Neural cell (in vitro differentiated cells): Measurements from ENCODE around the gene RPGRIP1L. TPM values are rescaled to one million over a fixed set of nuclear protein-coding genes. Genes with fewer than 3 reads are reported as not detected.

Experiments used
- H2AFZ ChIP-seq: fragments of 200-600, 300-800 bp; sonication (generic), shearing (Covaris generic); 2 replicates; pipeline ENCODE4 v1.6.0; 2014; ENCODE audit warnings: low read depth, mild to moderate bottlenecking, antibody characterized with exemption, low read length, moderate library complexity
- H3F3A ChIP-seq: fragments of 200-600 bp; shearing (Covaris generic); 2 replicates; pipeline ENCODE4 v1.6.1; 2016; ENCODE audit warnings: mild to moderate bottlenecking, moderate library complexity, mixed read lengths, antibody characterized with exemption, low read length; ENCODE audit not compliant: insufficient read depth, poor library complexity, severe bottlenecking
- H3K27ac ChIP-seq: fragments of 200-600, 300-800 bp; sonication (generic), shearing (Covaris generic); 2 replicates; pipeline ENCODE4 v1.5.1; 2014; ENCODE audit warnings: mild to moderate bottlenecking, low read length, moderate library complexity
- H3K27me3 ChIP-seq: fragments of 300-800, 200-600 bp; sonication (generic), shearing (Covaris generic); 2 replicates; pipeline ENCODE4 v1.6.0; 2014; ENCODE audit warnings: mild to moderate bottlenecking, low read depth, low read length, moderate library complexity; ENCODE audit not compliant: insufficient read depth
- H3K36me3 ChIP-seq: fragments of 300-800, 200-600 bp; sonication (generic), shearing (Covaris generic); 2 replicates; pipeline ENCODE4 v1.5.1; 2014; ENCODE audit warnings: mild to moderate bottlenecking, antibody characterized with exemption, low read length, moderate library complexity; ENCODE audit not compliant: insufficient read depth
- H3K4me2 ChIP-seq: fragments of 300-800, 200-600 bp; sonication (generic), shearing (Covaris generic); 2 replicates; pipeline ENCODE4 v1.6.0; 2014; ENCODE audit warnings: mild to moderate bottlenecking, low read length
- H3K4me3 ChIP-seq: fragments of 300-800, 200-600 bp; sonication (generic), shearing (Covaris generic); 2 replicates; pipeline ENCODE4 v1.5.1; 2014; ENCODE audit warnings: mild to moderate bottlenecking, low read length, moderate library complexity
- H3K79me2 ChIP-seq: fragments of 200-600 bp; shearing (Covaris generic); replicated peaks from 2 replicates; pipeline ENCODE4 v1.6.0; 2014; ENCODE audit warnings: mild to moderate bottlenecking, low read length, moderate library complexity; ENCODE audit not compliant: insufficient read depth
- H3K9ac ChIP-seq: fragments of 300-800, 200-600 bp; sonication (generic), shearing (Covaris generic); 2 replicates; pipeline ENCODE4 v1.6.1; 2016; ENCODE audit warnings: mild to moderate bottlenecking, low read length, mixed read lengths
- H3K9me2 ChIP-seq: fragments of 200-600 bp; shearing (Covaris generic); 2 replicates; pipeline ENCODE4 v1.6.1; 2016; ENCODE audit warnings: mild to moderate bottlenecking, low read length, mixed read lengths; ENCODE audit not compliant: insufficient read depth
- H3K9me3 ChIP-seq: fragments of 200-600, 300-800 bp; sonication (generic), shearing (Covaris generic); 2 replicates; pipeline ENCODE4 v1.6.1; 2016; ENCODE audit warnings: mild to moderate bottlenecking, mixed run types, low read length, moderate library complexity, mixed read lengths
- H4K20me1 ChIP-seq: fragments of 200-600 bp; shearing (Covaris generic); 2 replicates; pipeline ENCODE4 v1.6.1; 2016; ENCODE audit warnings: mild to moderate bottlenecking, mixed run types; ENCODE audit not compliant: insufficient read depth
- EP300 ChIP-seq: fragments of 450-650 bp; conservative IDR thresholded peaks from 2 replicates; pipeline ENCODE4 v1.6.1; 2014; ENCODE audit warnings: antibody characterized with exemption, mild to moderate bottlenecking, moderate library complexity; ENCODE audit not compliant: poor library complexity, severe bottlenecking
- EZH2 ChIP-seq: fragments of 200-600, 300-800 bp; shearing (Covaris generic), sonication (generic); IDR thresholded peaks from 2 replicates; pipeline ENCODE4 v1.6.1; 2014; ENCODE audit warnings: antibody characterized with exemption, low read length, borderline replicate concordance, mild to moderate bottlenecking; ENCODE audit not compliant: insufficient read depth, poor library complexity, severe bottlenecking
- MXI1 ChIP-seq: fragments of 450-650 bp; conservative IDR thresholded peaks from 2 replicates; pipeline ENCODE4 v1.6.1; 2014; ENCODE audit warnings: antibody characterized with exemption, mild to moderate bottlenecking; ENCODE audit not compliant: poor library complexity, severe bottlenecking
- POLR2AphosphoS5 ChIP-seq: IDR thresholded peaks from 2 replicates; pipeline ENCODE4 v1.6.1; 2012
- RAD21 ChIP-seq: fragments of 450-650 bp; conservative IDR thresholded peaks from 2 replicates; pipeline ENCODE4 v1.6.1; 2014; ENCODE audit warnings: antibody characterized with exemption, mild to moderate bottlenecking, moderate library complexity
- SMC3 ChIP-seq: fragments of 450-650 bp; conservative IDR thresholded peaks from 2 replicates; pipeline ENCODE4 v1.6.1; 2014; ENCODE audit warnings: antibody characterized with exemption, mild to moderate bottlenecking, moderate library complexity; ENCODE audit not compliant: poor library complexity
- TAF1 ChIP-seq: IDR thresholded peaks from 2 replicates; pipeline ENCODE4 v1.6.1; 2012; ENCODE audit warnings: low read depth
- polyA plus RNA-seq: library from polyadenylated mRNA; depleted of rRNA; stranded (reverse); fragments of >200 nt; gene quantifications from 2 replicates; pipeline ENCODE4 v1.2.3, GENCODE V29; 2014
- TF ChIP-seq, protein P1 (sequence below): IDR thresholded peaks from 2 replicates; pipeline ENCODE4 v1.6.1; 2012; ENCODE audit warnings: borderline replicate concordance
- TF ChIP-seq, protein P2 (sequence below): fragments of 450-650 bp; IDR thresholded peaks from 2 replicates; pipeline ENCODE4 v1.5.1; 2014; ENCODE audit warnings: antibody characterized with exemption, mild to moderate bottlenecking, moderate library complexity; ENCODE audit not compliant: poor library complexity, severe bottlenecking

The RPGRIP1L gene
- polyA plus RNA-seq, 1 donor from 2014 or later, result 24.6 TPM

DNA sequence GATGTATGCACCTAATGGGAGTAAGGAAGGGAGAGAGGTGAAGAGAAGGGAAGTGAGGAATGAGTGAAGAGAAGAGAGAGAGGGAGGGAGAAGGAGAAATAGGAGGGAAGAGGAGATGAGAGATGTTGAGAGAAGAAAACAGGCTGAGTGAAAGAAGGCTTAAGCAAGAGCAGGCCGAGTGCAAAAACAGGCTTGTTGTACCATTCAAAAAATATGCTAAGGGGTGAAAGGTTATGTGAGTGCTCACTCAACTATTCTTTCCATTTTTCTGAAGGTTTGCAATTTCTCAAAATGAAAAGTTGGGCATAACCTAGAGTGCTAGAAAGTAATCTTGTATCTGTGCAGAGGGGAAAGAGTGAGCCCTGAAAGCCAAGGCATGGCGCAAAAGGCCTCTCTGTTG lies 22.9 kb downstream of the RPGRIP1L start:
- Histone ChIP-seq H3K4me2 (no peak overlapping the region), H3K27ac (no peak overlapping the region), H4K20me1 (no peaks in the 10 kb centered on the region), H3K4me3 (no peak overlapping the region), H3F3A (no peaks in the 10 kb centered on the region), H2AFZ (no peak overlapping the region), H3K27me3 (no peaks in the 10 kb centered on the region), H3K36me3 (no peaks in the 10 kb centered on the region), H3K9ac (no peak overlapping the region), H3K9me2 (no peaks in the 10 kb centered on the region), H3K9me3 (no peaks in the 10 kb centered on the region), H3K79me2 (no peaks in the 10 kb centered on the region)
- no peak for TF ChIP-seq EP300
- no peak for TF ChIP-seq POLR2AphosphoS5
- no peak for TF ChIP-seq RAD21
- TF ChIP-seq, protein P1, sequence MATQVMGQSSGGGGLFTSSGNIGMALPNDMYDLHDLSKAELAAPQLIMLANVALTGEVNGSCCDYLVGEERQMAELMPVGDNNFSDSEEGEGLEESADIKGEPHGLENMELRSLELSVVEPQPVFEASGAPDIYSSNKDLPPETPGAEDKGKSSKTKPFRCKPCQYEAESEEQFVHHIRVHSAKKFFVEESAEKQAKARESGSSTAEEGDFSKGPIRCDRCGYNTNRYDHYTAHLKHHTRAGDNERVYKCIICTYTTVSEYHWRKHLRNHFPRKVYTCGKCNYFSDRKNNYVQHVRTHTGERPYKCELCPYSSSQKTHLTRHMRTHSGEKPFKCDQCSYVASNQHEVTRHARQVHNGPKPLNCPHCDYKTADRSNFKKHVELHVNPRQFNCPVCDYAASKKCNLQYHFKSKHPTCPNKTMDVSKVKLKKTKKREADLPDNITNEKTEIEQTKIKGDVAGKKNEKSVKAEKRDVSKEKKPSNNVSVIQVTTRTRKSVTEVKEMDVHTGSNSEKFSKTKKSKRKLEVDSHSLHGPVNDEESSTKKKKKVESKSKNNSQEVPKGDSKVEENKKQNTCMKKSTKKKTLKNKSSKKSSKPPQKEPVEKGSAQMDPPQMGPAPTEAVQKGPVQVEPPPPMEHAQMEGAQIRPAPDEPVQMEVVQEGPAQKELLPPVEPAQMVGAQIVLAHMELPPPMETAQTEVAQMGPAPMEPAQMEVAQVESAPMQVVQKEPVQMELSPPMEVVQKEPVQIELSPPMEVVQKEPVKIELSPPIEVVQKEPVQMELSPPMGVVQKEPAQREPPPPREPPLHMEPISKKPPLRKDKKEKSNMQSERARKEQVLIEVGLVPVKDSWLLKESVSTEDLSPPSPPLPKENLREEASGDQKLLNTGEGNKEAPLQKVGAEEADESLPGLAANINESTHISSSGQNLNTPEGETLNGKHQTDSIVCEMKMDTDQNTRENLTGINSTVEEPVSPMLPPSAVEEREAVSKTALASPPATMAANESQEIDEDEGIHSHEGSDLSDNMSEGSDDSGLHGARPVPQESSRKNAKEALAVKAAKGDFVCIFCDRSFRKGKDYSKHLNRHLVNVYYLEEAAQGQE, result no peak
- TF ChIP-seq, protein P2, sequence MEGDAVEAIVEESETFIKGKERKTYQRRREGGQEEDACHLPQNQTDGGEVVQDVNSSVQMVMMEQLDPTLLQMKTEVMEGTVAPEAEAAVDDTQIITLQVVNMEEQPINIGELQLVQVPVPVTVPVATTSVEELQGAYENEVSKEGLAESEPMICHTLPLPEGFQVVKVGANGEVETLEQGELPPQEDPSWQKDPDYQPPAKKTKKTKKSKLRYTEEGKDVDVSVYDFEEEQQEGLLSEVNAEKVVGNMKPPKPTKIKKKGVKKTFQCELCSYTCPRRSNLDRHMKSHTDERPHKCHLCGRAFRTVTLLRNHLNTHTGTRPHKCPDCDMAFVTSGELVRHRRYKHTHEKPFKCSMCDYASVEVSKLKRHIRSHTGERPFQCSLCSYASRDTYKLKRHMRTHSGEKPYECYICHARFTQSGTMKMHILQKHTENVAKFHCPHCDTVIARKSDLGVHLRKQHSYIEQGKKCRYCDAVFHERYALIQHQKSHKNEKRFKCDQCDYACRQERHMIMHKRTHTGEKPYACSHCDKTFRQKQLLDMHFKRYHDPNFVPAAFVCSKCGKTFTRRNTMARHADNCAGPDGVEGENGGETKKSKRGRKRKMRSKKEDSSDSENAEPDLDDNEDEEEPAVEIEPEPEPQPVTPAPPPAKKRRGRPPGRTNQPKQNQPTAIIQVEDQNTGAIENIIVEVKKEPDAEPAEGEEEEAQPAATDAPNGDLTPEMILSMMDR, result no peak
- no peak for TF ChIP-seq EZH2
- no peak for TF ChIP-seq SMC3
- no peak for TF ChIP-seq MXI1
- TF ChIP-seq TAF1, result no peak

DNA sequence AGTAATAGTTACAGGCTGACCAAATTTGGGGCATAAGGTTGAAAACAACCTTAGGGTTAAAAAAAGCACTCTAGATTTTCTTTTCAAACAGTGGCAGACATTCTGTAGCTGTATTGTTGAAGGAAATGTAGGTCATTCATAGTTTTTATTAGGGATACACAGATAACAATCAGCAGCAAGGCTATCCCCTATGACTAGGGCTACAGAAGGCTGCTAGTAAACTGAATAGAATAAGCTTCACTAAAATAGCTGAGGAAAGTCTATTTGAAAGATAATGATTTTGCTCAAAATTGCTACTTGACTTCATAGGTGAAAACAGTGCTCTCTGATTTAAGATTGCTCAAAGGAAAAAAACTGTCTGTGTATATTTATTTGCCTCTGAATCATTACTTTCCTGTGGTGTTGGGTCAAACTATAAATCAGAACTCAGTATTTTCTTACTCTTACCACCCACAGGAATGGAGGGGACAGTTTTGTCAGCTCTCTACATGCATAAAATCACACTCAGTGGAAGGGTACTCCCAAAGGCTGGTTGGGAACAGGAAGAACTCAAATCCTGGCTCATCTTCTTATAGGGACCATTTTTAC lies 24.8 kb downstream of the RPGRIP1L start:
- H3K4me2 ChIP-seq, result no peak overlapping the region
- no peaks in the 10 kb centered on the region for H3K9me2 ChIP-seq
- no peak overlapping the region for H3K27ac ChIP-seq
- H3F3A ChIP-seq, result no peaks in the 10 kb centered on the region
- H3K9me3 ChIP-seq, result no peaks in the 10 kb centered on the region
- no peaks in the 10 kb centered on the region for H3K27me3 ChIP-seq
- TF ChIP-seq MXI1 (no peak), POLR2AphosphoS5 (no peak), RAD21 (no peak), EP300 (no peak), TAF1 (no peak), EZH2 (no peak), SMC3 (no peak)
- TF ChIP-seq, protein P1, result no peak
- TF ChIP-seq, protein P2, result no peak
- H3K36me3 ChIP-seq, result no peaks in the 10 kb centered on the region
- no peak overlapping the region for H2AFZ ChIP-seq
- H3K79me2 ChIP-seq, result no peaks in the 10 kb centered on the region
- H4K20me1 ChIP-seq, result no peaks in the 10 kb centered on the region
- H3K9ac ChIP-seq, result no peak overlapping the region
- H3K4me3 ChIP-seq, result no peak overlapping the region
